Stimulated activated CD4-positive, alpha-beta T cell treated with anti-CD3 and anti-CD28 coated beads, Interleukin-1b, Interleukin-23, amount 100 ng/mL, for 24 hours (primary cell): ENCODE measurements around the gene HTRA3.

Experiments
- DNase-seq, 4 experiments: peaks; one replicate each; pipeline ENCODE4 v3.0.0-alpha.2; 2020; ENCODE audit warnings: low read depth in 4 of 4, low spot score in 1 of 4

The HTRA3 gene

GRCh38 chr4:8307121-8307520 is 37.6 kb downstream of the HTRA3 start:
- no peak for DNase-seq

DNA sequence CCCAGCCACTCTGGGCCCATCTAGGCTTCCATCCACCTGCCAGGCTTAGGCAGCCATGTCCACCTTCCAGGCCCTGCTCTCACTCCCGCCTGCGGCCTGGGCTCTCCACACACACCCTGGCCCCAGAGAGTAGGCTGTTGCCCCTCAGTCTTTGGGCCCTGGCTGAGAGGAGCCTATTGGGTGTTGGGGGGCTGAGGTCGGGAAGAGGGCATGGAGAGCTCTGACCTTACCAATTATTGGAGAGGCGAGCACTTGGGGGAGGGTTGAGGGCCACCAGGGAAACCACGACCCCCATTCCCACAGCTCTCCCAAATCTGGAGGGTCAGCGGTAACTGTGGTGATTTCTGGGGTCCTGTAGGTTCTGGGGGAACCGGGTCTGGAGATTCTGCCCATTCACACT is 38.2 kb downstream of the HTRA3 start:
- no peak for DNase-seq

DNA sequence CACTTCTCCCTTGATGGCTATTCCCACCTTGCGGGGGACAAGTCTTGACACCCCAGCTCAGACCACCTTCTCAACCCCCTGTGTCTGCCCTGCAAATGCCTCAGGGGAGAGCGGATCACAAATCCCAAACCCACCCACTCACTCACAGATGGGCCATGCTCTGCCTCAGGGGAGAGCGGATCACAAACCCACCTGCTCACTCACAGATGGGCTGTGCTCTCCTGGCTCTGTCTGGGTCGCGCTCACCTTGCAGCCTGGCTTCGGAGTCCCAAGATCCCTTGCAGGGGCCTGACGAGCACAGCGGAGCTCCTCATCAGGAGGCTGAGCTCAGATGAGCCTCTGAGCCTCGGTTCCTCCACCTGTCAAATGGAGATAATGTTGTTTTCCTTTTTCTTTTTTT is 38.6 kb downstream of the HTRA3 start:
- DNase-seq, result no peak

DNA sequence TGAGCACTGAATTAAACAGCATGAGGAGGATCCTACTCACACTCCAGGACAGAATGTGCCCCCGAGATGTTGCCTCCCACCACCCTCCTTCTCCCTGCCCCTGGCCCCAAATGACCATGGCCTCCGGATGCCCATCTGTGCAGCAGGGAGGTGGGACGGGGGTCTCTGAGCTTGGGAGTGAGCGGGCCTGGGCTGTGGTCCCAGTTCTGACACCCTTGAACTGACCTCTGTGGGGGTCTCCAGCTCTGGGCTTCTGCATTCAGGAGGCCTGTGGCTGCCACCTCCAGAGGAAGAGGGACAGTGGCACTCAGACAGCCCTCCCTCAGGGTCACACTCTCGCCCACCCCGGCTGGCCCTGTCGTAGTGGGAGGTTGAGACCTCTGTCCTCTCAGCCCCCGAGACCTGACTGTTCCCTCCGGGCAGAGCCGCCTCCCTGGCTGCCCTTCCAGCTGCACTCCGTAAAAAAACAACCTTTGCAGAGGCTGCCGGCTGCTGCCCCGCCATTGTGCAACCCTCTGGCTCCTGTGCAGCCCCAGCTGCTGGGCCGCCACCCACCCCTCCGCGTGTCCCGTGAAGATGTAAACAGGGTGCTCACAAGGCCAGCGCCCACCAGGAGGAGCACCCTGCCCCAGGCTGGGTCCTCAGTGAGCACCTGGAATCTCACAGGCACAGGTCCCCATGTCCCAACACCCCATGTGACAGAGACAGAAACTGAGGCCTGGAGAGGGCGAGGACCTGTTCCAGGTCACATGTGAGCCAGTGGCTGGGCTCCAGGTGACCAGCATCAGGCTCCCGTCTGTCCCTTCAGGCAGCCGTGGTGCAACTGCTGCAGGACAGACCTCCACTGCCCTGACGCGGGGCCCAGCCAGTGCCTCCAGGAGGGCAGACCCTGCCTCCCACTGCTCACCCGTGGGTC is 39.6 kb downstream of the HTRA3 start:
- no peak for DNase-seq

- DNase-seq, result no peak
Measured at GRCh38 chr4:8310306-8310705, 40.8 kb downstream of the HTRA3 start.

DNA sequence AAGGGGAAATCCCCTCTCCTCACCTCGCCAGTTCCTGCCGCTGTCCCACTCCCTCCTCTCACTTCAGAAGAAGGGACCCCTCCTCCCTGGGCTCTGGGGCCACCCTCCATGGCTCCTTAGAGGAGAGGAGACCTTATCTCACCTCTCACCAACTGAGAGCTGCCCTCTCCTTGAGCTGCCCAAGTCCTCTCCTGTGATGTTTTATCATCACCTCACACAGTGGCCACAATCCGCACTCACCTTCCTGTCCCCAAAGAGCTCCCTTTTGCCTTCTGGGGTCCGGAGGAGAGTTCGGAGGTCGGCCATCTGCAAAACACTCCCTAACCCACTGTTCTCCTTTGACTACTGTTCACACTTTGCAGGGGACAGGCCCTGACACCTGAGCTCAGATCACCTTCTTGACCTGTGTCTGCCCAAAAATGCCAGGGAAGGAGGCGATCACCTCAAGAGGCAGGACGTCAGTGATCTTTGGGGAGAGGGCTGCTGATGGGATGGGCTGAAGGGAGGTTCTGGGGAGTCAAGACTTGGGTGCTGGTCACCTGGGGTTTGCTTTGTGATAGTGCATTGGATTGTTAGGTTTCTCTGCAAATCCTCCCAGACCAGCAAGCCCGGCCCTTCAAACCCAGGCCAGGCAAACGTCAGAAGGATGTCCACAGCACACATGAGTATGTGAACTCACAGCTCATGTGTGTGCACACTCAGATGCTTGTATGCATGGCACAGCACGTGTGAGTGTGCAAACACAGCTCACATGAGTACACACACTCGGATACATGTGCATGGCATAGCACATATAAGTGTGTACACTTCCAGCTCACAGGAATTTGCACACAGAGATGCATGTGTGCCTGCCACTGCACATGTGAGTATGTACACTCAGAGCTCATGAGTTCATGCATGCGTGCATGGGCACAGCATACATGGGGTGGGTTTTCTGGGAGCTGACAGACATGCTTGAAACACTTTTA is 41.8 kb downstream of the HTRA3 start:
- DNase-seq, result no peak

DNA sequence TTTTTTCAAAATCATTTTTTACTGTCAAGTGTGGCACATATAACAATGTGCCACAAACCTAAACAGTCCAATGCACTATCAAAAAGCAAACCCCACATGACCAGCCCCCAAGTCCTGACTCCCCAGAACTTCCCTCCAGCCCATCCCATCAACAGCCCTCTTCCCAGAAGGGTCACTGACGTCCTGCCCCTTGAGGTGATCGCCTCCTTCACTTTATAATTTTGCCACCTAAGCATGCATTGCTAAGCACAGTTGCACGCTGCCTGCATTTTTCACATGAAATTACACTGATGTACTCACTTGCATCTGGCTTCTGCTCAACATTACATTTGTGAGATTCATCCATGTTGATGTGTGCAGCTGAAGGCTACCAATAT is 42.5 kb downstream of the HTRA3 start:
- no peak for DNase-seq

- no peak for DNase-seq
Measured at GRCh38 chr4:8312976-8313375, 43.4 kb downstream of the HTRA3 start.

- DNase-seq, result no peak
Measured at GRCh38 chr4:8314691-8315255, 45.2 kb downstream of the HTRA3 start.

DNA sequence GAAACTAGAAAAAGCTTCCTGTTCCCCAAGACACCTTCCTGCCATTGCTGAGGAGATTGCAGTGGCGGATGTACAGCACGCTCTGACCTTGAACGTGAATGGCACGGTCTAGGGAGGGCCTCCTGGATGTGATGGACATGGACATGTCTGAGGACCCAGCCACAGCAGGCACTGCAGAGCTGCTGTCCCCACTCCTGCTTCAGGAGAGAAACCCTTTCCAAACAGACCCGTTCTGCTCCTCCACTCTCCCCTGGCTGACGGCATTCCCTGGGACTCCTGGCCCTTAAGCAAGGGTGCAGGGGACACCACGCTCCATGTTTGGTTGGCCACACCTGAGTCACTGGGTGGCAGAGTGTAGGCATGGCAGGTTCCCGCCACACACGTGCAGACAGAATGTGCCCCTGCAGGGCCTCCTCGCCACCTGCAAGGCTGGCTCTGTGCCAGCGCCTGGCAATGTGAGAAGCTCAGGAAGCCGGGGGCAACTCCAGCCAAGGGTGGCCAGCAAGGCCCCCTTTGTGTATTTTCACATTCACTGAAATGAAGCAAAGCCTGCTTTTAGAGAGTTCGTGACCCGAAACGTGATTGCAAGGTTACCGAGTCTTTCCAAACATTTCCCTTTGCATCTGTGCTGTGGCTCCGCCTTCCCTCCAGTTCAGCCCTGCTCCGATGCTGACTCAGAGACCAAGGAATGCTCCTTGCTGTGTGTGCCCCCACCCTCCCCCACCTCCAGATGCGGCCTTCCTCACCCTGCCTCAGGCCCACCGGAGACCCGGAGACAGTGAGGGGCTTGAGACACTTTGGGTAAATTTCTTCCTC is 46.1 kb downstream of the HTRA3 start:
- DNase-seq, result no peak

DNA sequence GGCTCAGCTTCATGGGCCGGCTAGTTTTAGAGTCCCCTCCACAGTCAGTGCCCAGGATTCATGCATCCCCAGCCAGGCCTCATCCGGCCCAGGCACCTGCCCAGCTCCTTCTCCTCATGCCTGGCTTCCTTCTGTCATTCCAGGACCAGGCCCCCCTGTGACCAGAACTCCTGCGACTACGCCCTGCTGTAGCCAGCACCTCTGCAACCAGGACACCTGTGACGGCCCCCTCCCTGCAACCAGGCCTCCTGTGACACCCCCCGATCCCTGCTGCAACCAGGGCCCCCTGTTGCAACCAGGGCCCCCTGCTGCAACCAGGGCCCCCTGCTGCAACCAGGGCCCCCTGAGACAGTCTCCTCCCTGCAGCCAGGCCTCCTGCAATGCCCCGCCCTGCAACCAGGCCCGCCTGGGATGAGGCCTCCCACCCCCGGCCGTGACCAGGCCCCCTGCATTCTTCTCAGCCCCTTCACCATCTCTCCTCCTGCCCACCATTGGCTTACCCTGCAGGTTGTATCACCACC is 46.8 kb downstream of the HTRA3 start:
- DNase-seq, result no peak

- no peak for DNase-seq
Measured at GRCh38 chr4:8316911-8317351, 47.4 kb downstream of the HTRA3 start.

GRCh38 chr4:8317474-8317873 is 47.9 kb downstream of the HTRA3 start:
- DNase-seq, result no peak

DNA sequence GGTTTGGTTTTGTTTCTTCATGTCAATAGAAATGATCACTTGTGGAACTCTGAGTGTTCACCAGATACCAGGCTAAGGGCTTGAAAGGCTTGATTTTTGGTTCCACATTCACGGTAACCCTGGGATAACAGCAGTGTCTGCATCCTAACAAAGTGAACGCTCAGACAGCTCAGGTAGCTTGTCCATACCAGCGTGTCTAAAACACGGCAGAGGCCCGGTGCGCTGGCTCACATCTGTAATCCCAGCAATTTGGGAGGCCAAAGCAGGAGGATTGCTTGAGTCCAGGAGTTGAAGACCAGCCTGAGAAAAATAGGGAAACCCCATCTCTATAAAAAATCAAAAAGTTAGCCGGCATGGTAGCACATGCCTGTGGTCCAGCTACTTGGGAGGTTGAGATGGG is 49.0 kb downstream of the HTRA3 start:
- DNase-seq, result no peak

DNA sequence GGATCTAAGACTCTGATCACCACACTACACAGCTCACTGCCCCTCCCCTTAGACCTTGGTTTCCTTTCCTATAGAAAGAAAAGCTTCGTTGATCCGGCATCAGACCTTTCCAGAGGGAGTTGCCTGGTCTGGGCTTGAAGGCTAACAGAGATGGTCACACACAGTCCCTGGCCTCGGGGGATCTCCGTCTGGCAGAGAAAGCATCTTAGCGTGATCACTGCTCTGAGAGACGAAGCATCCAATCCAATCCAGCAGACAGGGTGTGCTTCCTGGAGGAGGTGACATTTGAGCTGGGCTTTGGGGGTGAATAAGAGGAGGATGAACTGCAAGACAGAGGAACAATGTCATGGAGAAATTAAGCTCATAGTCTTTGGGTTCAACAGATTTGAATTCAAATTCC is 49.5 kb downstream of the HTRA3 start:
- no peak for DNase-seq

- DNase-seq, result no peak
Measured at GRCh38 chr4:8319731-8320385, 50.3 kb downstream of the HTRA3 start.

DNA sequence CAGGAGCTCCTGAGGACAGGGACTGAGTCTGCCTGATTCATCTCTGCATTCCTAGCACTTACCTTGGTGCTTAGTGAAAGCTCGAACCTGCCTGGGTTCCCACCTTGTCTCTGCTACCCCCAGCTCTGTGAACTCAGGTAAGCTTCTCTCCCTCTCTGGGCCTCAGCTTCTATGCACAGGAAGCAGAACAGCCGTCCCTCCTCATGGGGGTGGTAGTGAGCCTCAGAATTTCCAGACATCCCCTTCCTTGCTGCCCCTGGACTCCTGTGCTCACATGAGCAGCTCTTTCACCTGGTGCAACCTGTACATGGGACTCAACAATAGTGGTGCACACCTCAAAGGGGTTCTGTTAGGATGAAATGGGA is 50.8 kb downstream of the HTRA3 start:
- DNase-seq, result no peak

GRCh38 chr4:8321220-8321619 is 51.7 kb downstream of the HTRA3 start:
- DNase-seq, result no peak

GRCh38 chr4:8321771-8322170 is 52.2 kb downstream of the HTRA3 start:
- DNase-seq, result no peak
